HG03196 (cell line): ENCODE data around the gene TEAD3.
"Not testable (repeated sequence)": the region's sequence is repeated elsewhere in the genome, so short reads cannot be mapped to it uniquely, and the experiment has no call there.

Source experiments
- ATAC-seq: cut with Tn5 transposase; IDR thresholded peaks from one replicate; pipeline ENCODE4 v1.9.1; 2021; ENCODE audit not compliant: unreplicated experiment

The TEAD3 gene

DNA sequence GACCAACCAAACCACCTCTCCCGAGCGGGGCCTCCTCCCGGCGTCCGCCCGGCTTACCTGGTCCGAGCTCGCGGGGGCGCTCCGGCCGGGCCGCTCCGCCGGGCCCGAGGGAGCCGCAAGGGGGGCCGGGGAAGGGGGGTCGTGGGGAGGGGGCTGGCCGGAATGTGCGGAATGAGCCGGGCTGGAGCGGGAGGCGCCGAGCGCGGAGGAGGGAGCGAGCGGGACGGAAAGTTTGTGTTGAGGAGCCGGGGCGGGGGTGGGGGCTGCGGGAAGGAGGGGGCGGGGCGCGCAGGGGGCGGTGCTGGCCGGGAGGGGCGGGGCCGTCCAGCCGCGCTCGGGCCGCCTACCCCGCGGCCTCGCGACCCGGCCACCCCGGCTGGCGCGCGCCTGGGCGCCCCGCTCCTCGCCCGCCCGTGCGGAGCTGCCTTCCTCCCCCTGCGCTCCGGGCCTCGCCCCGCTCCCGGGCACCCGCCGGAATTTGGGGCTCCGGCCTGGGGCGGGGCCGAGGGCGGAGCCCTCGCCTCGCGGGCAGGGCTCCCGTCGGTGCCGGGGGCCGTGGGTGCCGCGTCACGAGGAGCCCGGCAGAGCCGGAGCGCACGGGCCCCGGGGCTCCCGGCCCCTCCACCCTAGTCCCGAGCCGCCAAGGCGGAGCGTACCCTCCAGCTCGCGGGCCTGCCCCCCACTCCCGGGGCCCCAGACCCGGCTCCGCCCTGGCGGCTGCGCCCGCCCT lies at the start of gene TEAD3:
Gene TEAD3 (minus strand): TSS at position 239 of the 730 bp plus-strand sequence.
- ATAC-seq = no peak

DNA sequence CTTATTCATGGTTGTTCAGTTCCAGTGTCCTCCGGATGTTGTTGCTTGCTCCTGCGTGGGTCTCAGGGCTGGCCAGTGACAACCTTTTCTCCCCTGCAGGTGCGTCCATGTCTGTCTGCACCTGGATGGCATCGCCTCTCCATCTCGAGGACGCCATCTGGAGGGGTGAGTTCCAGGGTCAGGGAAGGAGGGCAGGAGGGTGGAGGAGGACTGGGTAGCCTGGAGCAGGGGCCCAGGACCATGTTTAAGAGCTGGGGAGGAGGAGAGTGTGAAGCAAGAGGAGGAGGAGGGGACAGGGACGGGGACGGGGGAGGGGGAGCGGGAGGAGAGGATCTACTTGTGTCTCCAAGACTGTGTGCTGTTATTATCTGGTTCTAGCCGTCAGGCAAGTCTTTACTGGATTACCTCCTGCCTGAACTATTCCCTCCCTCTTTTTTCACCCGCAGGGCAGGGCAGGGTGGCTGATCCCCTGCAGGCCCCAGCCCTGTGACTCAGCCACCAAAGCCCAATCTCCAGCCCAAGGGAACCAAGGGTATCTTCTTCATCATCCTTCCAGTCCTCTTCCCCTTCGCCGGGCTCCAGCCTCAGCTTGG lies 48.0 kb upstream of the TEAD3 start:
- ATAC-seq = no peak

DNA sequence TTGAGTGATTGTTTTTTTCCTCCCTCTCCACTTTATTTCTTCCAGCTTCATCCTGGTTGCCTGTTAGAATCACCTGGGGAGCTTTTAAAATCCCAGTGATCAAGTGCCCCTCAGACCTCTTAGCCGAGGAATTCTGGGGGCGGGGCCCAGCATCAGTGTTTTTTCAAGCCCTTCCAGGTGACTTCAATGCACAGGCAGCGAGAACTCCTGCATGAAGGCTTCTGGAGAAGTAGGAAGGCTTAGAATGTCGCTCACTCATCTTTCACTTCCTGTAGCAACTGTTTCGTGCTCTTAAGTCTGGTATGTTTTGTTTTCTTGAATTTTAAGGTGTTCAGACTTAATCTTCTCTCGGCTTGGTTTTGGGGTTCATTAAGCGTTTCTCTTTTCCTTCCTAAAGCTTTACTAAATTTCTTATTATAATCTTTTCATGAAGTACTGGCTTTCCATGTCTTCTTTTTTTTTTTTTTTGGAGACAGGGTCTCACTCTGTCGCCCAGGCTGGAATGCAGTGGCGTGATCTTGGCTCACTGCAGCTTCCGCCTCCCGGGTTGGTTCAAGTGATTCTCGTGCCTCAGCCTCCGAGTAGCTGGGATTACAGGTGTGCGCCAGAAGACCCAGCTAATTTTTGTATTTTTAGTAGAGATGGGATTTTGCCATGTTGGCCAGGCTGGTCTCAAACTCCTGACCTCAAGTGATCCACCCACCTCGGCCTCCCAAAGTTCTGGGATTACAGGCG lies 46.7 kb upstream of the TEAD3 start:
- no peak for ATAC-seq

DNA sequence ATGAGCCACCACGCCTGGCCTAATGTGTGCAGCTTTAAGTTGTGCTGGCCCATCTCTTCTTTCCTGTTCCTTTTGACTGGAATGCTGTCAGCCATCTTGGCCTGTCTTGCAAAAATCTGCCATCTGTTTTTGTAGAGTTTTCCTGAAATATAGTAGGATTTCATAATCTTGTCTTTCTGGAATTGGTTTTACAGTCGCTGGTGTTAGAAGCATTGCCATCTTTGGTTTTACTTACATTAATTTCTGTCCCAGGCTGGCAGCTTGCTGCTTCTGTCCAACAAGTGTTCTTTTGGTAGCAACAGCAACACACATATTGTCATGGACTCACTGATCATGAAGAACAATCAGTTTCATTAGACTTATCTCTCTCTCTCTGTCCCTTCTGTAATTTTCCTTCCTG lies 45.0 kb upstream of the TEAD3 start:
- no peak for ATAC-seq

DNA sequence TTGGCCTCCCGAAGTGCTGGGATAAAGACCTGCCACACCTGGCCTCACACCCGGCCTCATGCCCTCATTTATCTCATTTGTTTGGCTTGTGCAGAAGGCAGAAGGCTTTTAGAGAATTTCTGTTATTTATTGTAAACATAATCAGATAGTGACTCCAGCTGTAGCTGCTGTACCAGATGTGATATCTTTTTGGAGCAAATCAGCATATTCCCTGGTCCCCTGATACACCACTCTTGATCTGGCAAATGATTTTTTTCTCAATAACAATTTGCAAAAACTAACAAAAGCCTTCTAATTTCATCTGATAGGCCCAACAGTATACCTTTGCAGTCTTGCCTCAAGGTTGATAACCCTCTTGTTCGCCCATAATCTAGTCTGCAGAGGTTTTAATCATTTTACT lies 42.3 kb upstream of the TEAD3 start:
- ATAC-seq = no peak

DNA sequence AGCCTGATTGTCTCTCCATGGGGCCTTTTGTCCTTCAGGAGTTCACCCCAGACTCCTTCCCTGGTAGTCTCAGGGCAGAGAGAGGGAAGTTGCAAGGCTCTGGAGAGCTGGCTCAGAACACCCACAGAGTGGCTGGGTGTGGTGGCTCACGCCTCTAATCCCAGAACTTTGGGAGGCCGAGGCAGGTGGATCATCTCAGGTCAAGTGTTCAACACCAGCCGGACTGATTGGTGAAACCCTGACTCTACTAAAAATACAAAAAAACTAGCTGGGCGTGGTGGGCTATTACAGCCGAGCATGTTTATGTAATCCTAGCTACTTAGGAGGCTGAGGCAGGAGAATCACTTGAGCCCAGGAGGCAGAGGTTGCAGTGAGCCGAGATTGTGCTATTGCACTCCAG lies 39.0 kb upstream of the TEAD3 start:
- ATAC-seq = not testable (repeated sequence)

DNA sequence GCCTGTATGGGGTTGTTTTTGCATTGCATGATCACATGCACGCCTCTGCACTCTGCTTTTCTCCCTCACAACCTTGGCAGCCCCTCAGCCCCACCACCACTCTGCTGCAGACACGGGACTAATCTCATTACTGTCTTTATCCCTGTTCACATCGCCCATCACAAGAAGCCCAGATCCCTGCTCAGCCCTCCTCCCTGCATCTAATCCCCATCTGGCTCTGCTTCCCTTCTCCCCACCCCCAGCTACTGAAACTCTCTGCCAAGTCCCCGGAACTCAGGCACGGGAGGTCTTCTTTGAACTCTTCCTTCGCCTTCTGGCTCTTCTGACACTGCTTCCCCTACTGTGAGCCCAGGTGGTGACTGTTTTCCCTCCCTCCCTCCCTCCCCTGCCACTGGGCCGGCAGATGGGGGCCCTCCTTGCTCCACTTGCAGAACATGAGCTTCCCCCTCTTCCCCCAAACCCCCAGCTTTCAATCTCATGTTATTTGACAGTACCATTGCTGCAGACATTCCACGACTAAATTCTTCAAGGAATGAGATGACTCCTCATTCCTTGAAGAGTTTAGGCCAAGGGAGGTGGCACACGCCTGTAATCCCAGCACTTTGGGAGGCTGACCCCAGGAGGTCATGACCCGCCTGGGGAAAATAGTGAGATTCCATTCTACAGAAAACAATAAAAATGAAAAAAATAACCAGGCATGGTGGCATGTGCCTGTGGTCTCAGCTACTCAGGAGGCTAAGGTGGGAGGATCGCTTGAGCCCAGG lies 37.7 kb upstream of the TEAD3 start:
- ATAC-seq = no peak

DNA sequence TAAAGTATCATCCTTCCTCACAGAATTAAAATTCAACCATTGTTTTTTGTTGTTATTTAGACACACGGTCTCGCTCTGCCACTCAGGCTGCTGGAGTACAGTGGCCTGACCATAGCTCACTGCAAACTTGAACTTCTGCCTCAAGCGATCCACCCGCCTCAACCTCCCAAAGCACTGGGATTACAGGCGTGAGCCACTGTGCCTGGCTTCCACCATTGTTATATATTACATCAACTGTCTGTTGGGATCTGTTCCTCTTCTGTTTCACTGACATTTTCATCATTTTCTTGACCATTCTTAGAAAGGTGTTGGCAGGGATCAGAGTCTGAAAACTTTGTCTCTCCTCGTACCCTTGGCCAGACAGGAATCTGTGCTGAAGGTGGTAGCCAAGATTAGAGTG lies 37.1 kb upstream of the TEAD3 start:
- no peak for ATAC-seq

DNA sequence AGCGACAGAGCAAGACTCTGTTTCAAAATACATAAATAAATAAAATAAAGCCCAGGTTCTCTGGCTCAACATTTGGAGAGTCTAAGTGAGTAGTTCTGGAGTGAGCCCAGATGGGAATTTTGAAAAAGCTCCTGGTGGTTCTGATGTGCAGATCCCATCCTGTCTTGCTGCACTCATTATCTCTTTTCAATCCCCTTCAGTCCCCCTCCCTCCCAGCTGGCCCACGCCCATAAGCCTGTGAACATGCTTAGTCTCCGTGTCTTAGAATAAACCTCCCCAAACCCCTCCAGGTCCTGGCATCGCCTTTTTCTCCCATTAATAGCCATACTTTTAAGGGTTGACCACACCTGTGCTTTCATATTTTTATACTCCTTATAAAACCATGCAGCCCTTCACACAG lies 35.2 kb upstream of the TEAD3 start:
- no peak for ATAC-seq

DNA sequence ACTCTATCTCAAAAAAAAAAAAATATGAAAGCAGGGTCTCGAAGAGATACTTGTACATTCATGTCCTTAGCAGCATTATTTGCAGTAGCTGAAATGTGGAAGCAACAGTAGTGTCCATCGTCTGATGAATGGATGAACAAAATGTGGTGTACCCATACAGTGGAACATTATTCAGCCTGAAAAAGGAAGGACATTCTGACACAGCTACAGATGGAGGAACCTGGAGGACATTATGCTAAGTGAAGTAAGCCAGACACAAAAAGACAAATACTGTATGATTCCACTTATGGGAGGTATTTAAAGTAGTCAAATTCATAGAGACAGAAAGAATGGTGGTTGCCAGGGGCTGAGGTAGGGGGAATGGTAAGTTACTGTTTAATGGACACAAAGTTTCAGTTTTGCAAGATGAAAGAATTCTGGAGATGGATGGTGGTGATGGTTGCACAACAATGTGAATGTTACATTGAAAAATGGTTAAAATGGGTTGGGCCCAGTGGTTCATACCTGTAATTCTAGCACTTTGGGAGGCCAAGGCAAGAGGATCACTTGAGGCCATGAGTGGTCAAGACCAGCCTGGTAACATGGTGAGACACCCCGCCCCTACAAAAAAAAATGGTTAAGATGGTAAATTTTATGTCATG lies 27.6 kb upstream of the TEAD3 start:
- ATAC-seq = no peak

DNA sequence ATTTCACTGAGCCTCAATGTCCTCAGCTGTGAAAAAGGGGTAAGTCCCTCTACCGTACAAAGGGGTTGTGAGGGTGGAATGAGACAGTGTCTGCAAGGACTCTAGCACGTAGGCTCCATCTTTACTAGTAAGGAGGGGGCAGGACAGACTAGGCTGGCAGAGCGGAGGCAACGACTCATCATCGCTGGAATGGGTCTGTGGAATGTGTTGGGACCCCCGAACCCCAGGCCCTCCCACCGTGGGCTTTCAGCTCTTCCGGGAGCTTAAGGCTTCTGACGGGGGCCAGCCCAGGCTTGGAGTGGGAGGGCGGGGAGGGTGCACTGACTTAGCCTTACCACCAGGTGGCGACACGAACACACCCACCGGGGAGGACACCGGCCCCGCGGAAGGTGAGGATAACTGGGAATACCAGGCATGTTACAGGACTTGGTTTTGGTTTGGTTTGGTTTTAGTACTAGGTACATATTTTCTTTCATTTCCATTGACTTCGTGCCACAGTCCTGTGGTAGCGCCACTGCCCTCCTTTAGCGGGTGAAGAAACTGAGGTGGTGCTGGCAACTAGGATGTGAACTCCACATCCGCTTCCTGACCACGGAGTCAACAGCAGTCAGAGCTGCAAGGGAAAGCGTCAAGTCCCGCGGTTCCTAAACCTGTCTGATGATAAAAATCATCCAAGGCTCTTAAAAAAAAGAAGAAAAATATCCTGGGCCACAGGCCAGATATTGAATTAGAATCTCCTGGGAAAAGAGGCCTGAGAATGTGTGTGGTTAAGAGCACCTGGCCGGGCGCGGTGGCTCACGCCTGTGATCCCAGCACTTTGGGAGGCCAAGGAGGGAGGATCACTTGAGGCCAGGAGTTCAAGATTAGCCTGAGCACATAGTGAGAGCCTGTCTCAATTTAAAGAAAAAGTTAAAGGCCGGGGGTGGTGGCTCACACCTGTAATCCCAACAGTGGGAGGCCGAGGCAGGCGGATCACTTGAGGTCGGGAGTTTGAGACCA lies 26.1 kb upstream of the TEAD3 start:
- ATAC-seq = no peak

DNA sequence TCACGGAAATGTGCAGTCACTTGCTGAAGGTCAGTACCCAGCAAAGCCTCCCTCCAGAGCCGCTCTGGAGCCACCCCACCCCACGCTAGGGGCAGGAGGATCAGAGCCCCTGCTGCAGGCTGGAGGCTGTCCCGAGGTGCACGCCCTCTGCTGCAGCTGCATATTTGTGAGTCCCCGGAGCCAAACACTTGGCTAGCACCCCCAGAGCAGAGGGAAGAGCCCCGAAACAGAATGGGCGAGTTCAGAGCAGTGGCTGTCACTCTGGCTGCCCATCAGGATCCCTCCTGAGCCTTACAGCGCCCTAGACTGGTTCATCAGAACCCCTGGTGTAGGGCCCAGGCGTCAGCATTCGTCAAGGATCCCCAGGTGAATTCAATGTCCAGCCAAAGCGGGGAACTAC lies 25.3 kb upstream of the TEAD3 start:
- ATAC-seq = no peak

DNA sequence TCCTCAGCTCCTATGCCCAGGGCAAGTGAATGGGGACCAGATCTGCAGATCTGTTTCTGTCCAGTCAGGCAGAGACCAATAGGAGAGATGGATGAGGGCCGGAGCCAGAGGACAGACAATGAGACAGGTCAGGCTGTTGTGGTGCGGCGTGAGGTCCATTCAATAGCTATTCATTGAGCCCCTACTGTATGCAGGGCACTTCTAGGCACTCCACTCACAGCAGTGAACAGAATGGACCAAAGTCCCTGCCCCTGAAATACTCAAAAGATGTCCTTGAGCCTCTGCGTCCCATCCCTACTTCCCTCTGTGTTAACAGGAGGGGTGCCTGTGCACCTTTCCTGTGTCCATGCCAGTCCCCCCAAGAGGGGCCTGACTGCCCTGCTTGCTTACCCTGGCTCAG lies 24.4 kb upstream of the TEAD3 start:
- no peak for ATAC-seq

DNA sequence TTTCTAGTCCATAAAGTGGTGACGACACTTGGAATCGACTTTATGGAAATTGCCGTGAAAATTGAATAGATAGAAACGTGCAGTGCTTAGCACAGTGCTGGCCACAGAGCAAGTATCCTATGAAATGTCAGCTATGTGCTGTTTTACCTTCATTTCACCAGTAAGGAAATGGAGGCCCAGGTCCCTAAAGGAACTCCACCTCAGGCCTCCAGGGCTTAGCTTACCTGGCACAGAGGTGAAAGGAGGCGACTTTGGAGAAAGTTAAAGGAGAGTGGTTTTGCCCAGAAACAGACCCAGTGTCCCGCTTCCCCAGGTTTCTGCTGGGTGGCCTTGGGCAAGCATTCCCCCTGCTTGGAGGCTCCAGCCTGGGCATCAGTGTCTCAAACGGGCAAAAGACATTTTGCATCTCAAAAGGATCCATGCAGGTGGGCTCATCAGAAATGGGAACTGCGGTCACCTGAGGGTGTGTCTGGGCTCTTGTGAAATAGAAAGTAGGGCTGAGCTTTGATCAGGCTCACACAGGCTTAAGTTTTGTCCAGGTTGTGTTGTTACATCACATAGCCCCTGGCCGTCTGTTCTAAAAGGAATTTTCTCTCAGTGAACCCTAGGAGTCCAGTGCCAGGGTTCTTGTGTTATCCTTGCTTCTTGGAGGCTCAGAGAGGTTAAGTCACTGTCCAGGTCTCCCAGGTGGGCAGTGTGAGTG lies 22.6 kb upstream of the TEAD3 start:
- ATAC-seq = no peak

DNA sequence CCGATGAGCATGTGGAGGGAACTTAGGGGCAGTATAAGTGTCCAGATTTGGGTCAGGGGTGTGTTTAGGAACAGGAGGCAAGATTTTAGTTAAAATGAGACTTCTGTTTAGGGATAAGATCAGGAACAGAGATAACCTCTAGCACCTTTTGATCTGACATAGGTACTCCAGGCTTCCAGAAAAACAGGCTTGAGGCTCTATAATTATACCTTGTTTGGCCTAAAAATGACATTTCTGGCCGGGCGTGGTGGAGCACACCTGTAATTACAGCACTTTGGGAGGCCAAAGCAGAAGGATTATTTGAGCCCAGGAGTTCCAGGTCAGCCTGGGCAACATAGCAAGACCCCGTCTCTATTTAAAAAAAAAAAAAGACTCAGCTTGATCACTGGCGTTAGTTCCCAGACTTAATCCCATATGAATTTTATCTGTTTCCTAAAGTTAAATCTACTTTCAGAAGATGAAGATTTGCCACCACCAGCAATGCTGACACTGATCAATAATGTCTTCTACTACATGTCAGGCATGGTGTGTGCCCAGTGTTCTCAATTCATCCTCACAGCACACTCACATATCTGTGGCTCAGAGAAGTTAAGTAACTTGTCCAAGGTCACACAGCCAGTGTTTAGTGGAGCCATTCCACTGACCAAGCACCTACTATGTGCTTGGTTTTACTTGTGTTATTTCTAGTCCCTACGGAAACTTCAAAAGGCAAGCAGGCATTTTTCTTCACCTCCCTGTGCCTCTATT lies 21.9 kb upstream of the TEAD3 start:
- ATAC-seq = no peak

DNA sequence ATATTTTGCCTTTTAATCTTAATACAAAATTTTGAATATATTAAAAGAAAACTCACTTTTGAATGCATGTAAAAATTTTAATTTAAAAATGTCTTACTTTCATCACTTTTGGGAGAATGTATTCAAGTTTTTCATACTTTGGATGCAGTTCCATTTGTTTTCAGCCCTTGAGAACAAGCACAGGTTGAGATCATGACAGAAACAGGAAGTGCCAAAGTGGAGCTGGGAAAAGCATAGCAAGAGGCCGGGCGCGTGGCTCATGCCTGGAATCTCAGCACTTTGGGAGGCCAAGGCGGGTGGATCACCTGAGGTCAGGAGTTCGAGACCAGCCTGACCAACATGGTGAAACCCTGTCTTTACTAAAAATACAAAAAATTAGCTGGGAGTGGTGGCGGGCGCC lies 21.1 kb upstream of the TEAD3 start:
- ATAC-seq = not testable (repeated sequence)

DNA sequence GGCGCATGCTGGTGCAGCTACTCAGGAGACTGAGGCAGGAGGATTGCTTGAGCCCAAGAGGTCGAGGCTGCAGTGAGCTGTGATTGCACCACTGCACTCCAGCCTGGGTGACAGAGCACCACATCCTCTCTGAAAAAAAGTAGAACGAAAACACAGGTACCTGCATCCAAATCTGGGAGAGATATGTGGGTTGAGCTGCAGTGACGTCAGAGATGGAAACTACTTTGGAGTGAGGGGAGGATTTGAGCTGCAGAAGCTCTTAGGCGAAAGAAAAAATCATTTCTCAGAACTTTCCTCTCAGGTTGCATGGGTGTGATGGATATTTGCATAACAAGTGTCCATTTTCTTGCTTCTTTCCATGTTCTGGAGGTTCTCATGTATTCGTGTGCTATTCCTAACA lies 19.8 kb upstream of the TEAD3 start:
- no peak for ATAC-seq

DNA sequence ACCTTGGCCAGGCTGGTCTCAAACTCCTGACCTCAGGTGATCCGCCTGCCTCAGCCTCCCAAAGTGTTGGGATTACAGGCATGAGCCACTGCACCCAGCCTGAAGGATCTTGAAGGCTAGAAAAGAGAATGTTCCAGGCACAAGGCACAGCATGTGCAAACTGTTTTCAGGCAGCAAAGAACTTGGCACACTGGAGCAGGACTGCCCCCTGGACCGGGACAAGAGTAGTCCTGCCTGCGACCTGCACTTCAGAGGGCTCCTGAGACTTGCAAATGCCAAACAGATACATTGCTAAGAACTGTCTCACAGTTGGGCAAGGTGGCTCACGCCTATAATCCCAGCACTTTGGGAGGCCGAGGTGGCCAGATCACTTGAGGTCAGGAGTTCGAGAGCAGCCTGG lies 19.1 kb upstream of the TEAD3 start:
- not testable (repeated sequence) for ATAC-seq

DNA sequence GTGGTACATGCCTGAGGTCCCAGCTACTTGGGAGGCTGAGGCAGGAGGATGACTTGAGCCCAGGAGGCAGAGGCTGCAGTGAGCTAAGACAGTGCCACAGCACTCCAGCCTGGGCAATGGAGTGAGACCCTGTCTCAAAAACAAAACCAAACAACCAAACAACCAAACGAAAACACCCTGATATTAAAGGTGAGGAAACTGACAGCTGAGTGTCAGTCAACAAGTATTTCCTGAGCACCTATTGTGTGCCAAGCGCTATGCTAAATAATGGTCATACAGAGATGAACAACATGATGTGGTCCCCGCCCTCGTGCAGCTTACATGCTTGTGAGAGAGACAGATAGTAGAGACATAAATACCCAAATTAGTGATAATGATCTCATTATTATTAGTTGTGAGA lies 17.7 kb upstream of the TEAD3 start:
- no peak for ATAC-seq
